ENCODE data around the gene CCDC92B.

CCDC92B gene

DNA sequence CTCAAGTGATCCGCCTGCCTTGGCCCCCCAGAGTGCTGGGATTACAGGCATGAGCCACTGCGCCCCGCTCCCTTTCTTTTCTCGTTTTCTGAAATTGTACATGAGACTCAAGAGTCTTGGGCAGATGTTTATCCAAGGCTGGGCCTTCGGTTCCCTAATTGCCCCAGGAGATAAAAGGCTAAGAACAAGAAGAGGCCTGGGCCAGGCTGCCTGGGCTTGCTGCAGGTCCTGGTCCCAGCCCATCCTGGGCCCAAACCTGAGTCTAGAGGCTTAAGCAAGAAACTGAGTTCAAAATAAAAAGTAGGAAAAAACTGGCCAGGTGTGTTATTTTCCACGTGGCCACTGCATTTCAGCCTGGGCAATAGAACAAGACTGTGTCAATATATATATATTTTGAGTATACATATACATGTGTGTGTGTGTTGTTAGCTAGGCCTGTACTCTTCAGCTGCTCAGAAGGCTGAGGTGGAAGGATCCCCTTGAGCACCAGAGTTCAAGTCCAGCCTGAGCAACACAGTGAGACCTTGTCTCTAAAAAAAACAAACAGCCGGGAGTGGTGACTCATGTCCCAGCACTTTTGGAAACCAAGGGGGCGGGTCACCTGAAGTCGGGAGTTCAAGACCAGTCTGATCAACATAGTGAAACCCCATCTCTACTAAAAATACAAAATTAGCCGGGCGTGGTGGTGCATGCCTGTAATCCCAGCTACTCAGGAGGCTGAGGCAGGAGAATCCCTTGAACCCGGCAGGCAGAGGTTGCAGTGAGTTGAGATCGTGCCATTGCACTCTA, 31.1 kb downstream of the CCDC92B start:
- DNase-seq, result no peak

DNA sequence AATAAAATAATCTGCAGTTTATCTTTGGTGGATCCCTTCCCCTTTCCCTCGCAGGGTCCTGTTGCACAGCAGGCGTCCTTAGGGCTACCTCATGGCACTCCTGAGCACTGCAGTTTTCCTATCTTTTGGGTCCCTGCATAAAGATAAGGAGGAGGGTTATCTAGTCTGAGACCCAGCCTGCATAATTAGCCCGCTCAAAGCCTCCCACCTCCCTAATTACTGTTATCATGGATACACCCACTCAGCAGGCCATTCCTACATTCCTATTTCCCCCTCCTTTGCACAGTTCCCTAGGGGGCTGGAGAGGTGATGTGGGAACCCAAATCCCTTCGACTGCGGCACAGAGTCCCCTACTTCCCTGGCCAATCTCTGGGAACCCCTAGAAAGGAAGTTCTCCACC, 32.8 kb downstream of the CCDC92B start:
- no peak for DNase-seq

DNA sequence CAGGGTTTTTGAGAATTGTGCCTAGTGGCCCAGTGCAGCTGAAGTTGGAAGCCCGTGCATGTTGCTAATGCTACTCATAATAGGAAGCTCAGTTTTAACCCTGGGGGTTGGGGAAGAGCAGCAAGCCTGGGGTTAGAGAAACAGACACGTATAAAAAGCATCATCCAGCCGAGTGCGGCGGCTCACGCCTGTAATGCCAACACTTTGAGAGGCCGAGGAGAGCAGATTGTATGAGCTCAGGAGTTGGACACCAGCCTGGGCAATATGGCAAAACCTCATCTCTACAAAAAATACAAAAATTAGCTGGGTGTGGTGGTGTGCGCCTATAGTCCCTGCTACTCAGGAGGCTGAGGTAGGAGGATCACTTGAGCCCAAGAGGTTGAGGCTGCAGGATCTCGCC, 35.6 kb downstream of the CCDC92B start:
- DNase-seq, result no peak

GRCh38 chr17:2712300-2713043, 37.0 kb downstream of the CCDC92B start:
- no peak for DNase-seq

GRCh38 chr17:2711608-2712299, 37.7 kb downstream of the CCDC92B start, which contains the start of gene CLUH:
Gene CLUH, minus strand, starts transcription at chr17:2711764. Its CDS starts 103 bp downstream, at chr17:2711661.
- DNase-seq, result peak; percentile 54

DNA sequence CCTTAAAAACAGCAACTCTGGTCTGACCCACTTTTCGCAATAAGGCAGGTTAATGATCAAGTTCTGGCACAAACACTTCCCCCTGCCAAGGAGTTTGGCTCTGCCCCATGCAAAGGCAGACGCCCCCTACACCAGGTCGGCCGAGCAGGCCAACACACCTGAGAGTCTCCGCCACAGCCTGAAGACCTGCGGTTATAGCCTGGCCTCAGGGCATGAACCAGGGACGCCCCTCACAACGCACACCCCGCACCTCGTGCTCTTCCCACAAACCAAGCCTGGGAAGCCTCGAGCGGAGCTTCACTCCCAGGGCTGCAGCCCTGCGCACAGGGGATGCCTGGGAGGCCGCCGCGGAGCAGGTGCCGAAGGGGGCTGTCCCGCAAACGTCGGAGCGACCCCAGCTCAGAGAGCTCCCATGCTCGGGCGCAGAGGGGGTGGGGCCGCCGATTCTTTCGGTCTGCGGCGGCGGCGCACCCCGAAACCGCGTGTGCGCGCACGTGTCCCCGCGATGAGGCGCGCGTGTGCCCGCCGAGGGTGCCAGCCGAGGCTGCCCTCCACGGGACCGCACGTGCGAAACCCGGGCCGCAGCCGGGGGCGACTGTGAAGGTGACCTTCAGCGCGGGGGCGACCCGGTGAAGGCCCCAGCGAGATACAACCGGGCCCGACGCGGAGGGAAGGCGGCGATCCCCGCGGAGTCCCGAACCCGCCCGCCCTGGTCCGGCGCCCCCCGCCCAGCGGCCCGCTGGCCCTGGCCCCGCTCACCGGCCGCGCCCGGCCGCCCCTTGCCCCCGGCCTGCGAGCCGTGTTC, 38.4 kb downstream of the CCDC92B start:
- no peak for DNase-seq

GRCh38 chr17:2710071-2710802, 39.2 kb downstream of the CCDC92B start:
- DNase-seq, result no peak

GRCh38 chr17:2709183-2709661, 40.2 kb downstream of the CCDC92B start:
- no peak for DNase-seq

- no peak for DNase-seq
Measured at GRCh38 chr17:2708585-2709182, 40.8 kb downstream of the CCDC92B start.

DNA sequence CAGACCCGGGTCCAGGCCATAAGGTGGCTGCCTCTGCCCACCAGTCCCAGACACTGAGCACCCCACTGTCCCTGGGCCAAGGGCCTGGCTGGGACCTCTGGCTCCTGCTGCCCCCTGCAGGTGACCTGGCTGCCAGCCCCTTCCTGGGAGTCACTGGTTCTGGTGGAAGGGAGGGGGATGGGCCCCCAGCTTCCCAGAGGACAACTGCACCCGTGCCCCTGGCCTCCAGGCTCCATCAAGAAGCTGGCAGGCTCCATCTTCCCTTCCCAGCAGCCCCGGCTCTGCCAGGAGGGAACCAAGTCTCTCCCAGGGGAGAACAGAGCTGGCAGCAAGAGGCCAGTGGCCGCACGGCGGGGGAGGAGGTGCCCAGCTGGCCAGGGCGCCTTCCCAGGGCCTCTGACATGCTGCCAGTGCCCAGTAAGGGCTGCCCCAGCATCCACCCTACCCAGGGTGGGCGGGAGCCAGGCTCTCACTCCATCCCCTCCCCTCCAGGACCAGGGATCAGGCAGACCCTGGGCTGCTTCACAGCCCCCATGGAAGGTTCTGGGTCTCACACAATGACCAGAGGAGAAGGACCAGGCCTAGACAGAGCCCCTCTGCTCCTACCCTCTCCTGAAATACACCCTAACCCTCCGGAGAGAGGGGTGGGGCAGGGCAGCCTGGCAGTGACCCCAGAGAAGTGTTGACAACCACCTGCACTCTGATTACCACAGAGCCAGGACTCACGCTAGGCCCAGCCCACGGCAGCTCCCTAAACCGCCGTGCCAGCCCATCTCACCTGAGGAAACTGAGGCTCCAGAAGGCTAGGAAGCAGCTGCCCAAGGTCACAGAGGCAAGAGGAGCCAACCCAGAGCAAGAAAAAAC, 41.5 kb downstream of the CCDC92B start:
- DNase-seq, result peak; percentile 11

DNA sequence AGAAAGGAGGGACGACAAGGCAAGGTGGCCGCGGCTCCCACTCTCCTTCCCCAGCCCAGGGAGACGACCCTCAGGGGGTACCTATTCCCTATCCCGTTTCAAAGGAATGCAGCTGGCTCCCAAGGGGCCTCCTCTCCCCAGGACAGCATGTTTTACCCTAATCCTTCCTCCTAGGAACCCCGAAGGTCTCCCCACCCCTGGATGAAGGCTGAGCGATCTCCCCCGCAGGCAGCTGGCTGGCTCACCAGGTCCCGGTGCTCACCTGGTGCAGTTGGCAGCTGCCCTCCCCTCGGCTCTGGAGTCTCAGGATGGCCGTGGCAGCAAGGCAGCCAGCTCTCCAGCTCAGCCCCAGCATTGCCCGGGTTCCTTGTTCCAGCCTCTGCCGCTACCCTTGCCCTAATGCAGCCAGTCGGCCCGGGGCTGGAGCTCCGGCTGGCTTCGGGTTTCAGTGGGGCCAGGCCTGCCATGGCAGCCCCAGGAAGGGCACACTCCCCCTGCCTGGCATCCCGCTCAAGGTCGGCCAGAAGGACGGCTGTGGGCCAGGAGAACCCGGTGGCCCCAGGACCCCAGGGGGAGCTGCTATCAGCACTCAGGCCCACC, 42.4 kb downstream of the CCDC92B start:
- no peak for DNase-seq

- DNase-seq, result no peak
Measured at GRCh38 chr17:2705888-2706795, 43.3 kb downstream of the CCDC92B start.

DNA sequence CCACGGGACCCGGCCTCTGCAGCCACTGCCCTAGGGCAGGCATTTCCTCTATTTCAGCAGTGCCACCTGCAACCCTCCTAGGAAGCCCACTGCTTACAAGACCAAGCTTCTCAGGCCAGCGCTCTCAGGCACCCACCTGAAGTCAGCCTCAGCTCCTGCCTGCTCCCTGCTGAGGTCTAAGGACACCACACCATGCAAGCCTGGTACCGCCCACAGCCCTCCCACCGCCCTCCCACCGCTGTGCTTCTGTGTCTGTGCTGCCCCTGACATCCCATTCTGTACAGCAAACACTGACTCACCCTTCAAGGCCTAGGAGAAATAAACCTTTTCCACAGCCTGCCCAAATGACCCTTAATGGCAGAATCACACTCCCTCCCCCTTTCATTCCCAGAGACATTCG, 44.2 kb downstream of the CCDC92B start:
- DNase-seq, result no peak

GRCh38 chr17:2704890-2705248, 44.6 kb downstream of the CCDC92B start:
- DNase-seq, result no peak

DNA sequence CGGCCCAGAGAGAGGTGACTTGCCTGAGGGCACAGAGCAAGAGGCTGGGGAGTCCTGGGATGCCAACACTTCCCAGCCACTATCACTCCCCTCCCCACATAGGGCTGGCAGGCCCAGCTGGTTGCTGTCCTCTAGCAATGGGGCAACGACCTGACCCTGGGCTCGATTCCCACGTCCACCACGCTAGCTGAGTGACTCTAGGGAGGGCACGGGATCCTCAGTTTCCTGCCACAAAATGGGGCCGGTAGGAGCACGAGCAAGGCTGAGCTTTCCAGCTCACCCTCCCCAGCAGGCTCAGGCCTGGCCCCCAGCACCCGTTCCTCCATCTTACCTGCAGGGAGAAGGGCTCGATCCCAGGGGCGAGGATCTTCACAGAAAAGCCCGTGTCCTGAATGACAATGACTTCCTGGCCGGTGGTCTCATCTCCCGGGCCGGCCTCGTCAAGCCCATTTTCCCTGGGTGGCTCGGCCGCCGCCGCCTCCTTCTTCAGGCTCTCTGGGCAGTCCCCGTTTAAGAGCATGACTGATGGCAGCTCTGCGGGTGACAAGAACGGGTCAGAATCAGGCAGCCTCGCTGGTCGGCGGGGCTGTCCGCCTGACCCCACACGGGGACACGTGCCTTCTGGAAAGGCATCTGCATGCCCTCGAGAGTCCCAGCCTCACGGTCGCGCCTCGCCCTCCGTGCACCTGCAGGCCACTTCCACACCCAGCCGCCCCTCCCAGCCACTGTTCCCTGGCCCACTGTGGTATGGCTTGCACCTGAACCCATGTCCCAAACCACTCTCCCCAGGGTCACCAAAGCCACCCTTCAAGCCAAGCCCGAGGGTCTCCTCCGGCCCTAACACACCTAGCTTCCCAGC, 45.2 kb downstream of the CCDC92B start:
- DNase-seq, result no peak

- no peak for DNase-seq
Measured at GRCh38 chr17:2703606-2704005, 45.8 kb downstream of the CCDC92B start.

- DNase-seq, result no peak
Measured at GRCh38 chr17:2703181-2703580, 46.3 kb downstream of the CCDC92B start.
